GM10248 (cell line): ENCODE data around the gene MCL1.
A peak's percentile ranks its signal among the peaks of the same experiment; 100 is the strongest.
"Not testable (repeated sequence)": the region's sequence is repeated elsewhere in the genome, so short reads cannot be mapped to it uniquely, and the experiment has no call there.

Source experiments
- CTCF ChIA-PET: fragments of 300-600 bp; sonication (Branson Sonifier 250); formaldehyde crosslinking; extraction: SDS; loops from one replicate; lab custom pipeline; 2021; ENCODE audit warnings: antibody characterized with exemption; lab: Yijun Ruan, JAX
- POLR2A ChIA-PET: fragments of 350-650 bp; sonication (Branson Sonifier 250); formaldehyde crosslinking; extraction: SDS; loops from one replicate; lab custom pipeline; 2020; ENCODE audit warnings: antibody characterized with exemption; lab: Yijun Ruan, JAX
- DNase-seq: peaks from one replicate; pipeline ENCODE4 v3.0.0; 2012; ENCODE audit errors: extremely low spot score
- CTCF ChIP-seq: IDR thresholded peaks from 2 replicates; pipeline ENCODE4 v1.5.1; 2012; ENCODE audit warnings: mild to moderate bottlenecking, low read depth; ENCODE audit errors: extremely low read depth, missing control alignments, control extremely low read depth

Gene MCL1

GRCh38 chr1:150579110-150579944, at the start of gene MCL1:
Gene MCL1 (minus strand): TSS chr1:150579610. CDS start chr1:150579530, 80 bp downstream.
- ChIA-PET CTCF (interaction anchor here (0.8 to 6.9 kb wide), 6 partner anchors 11 to 416 kb away, joined by 3 to 83 read pairs (median 4); partner anchors contain the start of gene TARS2), POLR2A (interaction anchor here (0.5 to 11.0 kb wide), 27 partner anchors 10 to 667 kb away, joined by 3 to 305 read pairs (median 4); partner anchors contain the start of genes ENSA, FALEC, GOLPH3L and MINDY1)
- no peak for TF ChIP-seq CTCF
- DNase-seq: peak; percentile 94

- no peak for TF ChIP-seq CTCF
- ChIA-PET CTCF (interaction anchor here (1.0 to 4.5 kb wide), 9 partner anchors 9 to 367 kb away, joined by 3 to 33 read pairs (median 4); no protein-coding TSS in a partner anchor), POLR2A (interaction anchor here (0.9 to 3.3 kb wide), 5 partner anchors 16 to 65 kb away, joined by 3 to 17 read pairs (median 9); partner anchors contain the start of gene MCL1)
- no peak for DNase-seq
Observed at GRCh38 chr1:150628766-150629114, 49.3 kb upstream of the MCL1 start.

GRCh38 chr1:150627826-150628410, 48.5 kb upstream of the MCL1 start:
- no peak for DNase-seq
- TF ChIP-seq CTCF: no peak

GRCh38 chr1:150626150-150626549, 46.7 kb upstream of the MCL1 start:
- CTCF ChIA-PET: interaction anchor here (1.3 to 1.5 kb wide), 2 partner anchors 10 to 12 kb away, joined by 3 to 5 read pairs; no protein-coding TSS in a partner anchor
- POLR2A ChIA-PET: interaction anchor here (0.7 kb wide), 1 partner anchor 50 kb away, joined by 5 read pairs; no protein-coding TSS in a partner anchor
- DNase-seq: no peak
- no peak for TF ChIP-seq CTCF

More at GRCh38 chr1:150627826-150628410, 48.5 kb upstream of the MCL1 start:
- POLR2A ChIA-PET: interaction anchor here (1.4 to 3.3 kb wide), 3 partner anchors 16 to 64 kb away, joined by 6 to 14 read pairs (median 9); partner anchors contain the start of gene MCL1
- CTCF ChIA-PET: interaction anchor here (0.8 to 4.5 kb wide), 8 partner anchors 8 to 368 kb away, joined by 3 to 33 read pairs (median 4); no protein-coding TSS in a partner anchor

GRCh38 chr1:150624546-150624945, 45.1 kb upstream of the MCL1 start:
- POLR2A ChIA-PET: interaction anchor here (0.6 kb wide), 1 partner anchor 336 kb away, joined by 12 read pairs; no protein-coding TSS in a partner anchor
- not testable (repeated sequence) for DNase-seq
- CTCF ChIA-PET: interaction anchor here (0.8 kb wide), 1 partner anchor 64 kb away, joined by 5 read pairs; no protein-coding TSS in a partner anchor

GRCh38 chr1:150624134-150624533, 44.7 kb upstream of the MCL1 start:
- CTCF ChIA-PET: interaction anchor here (0.8 kb wide), 1 partner anchor 63 kb away, joined by 5 read pairs; no protein-coding TSS in a partner anchor
- DNase-seq: not testable (repeated sequence)
- POLR2A ChIA-PET: interaction anchor here (0.6 kb wide), 1 partner anchor 337 kb away, joined by 12 read pairs; no protein-coding TSS in a partner anchor
